GM18508 (cell line): ENCODE results near the gene DYSF.

Experiments used
- ATAC-seq: cut with Tn5 transposase; IDR thresholded peaks from one replicate; pipeline ENCODE4 v1.9.1; 2021; ENCODE audit warnings: moderate number of reproducible peaks; ENCODE audit not compliant: insufficient read depth, unreplicated experiment

The DYSF gene

GRCh38 chr2:71609441-71609840, 156.1 kb downstream of the DYSF start:
- ATAC-seq, result no peak

GRCh38 chr2:71609958-71610357, 156.6 kb downstream of the DYSF start:
- no peak for ATAC-seq

GRCh38 chr2:71610671-71611070, 157.3 kb downstream of the DYSF start:
- no peak for ATAC-seq

GRCh38 chr2:71611247-71611646, 157.9 kb downstream of the DYSF start:
- no peak for ATAC-seq

- no peak for ATAC-seq
These were observed 158.6 kb downstream of the DYSF start for GRCh38 chr2:71611781-71612527.

- ATAC-seq, result no peak
These were observed 159.4 kb downstream of the DYSF start for GRCh38 chr2:71612581-71613402.

- no peak for ATAC-seq
These were observed 160.1 kb downstream of the DYSF start for GRCh38 chr2:71613403-71613952.

- ATAC-seq, result no peak
These were observed 160.9 kb downstream of the DYSF start for GRCh38 chr2:71613953-71614925.

- ATAC-seq, result no peak
These were observed 161.8 kb downstream of the DYSF start for GRCh38 chr2:71614976-71615766.

GRCh38 chr2:71615767-71616730, 162.7 kb downstream of the DYSF start:
- ATAC-seq, result no peak

- ATAC-seq, result no peak
These were observed 163.9 kb downstream of the DYSF start for GRCh38 chr2:71617266-71617665.

GRCh38 chr2:71618327-71619113, 165.2 kb downstream of the DYSF start:
- ATAC-seq, result no peak

- no peak for ATAC-seq
These were observed 165.9 kb downstream of the DYSF start for GRCh38 chr2:71619230-71619741.

- ATAC-seq, result no peak
These were observed 166.8 kb downstream of the DYSF start for GRCh38 chr2:71620116-71620515.

- ATAC-seq, result no peak
These were observed 167.5 kb downstream of the DYSF start for GRCh38 chr2:71620851-71621251.

GRCh38 chr2:71629273-71629672, 175.9 kb downstream of the DYSF start:
- no peak for ATAC-seq

- no peak for ATAC-seq
These were observed 176.6 kb downstream of the DYSF start for GRCh38 chr2:71629771-71630453.
